ENCODE measurements around the gene NHS.

- TF ChIP-seq CTCF (IDR thresholded peaks at IDR 0.05) (no peak), MAX (IDR thresholded peaks at IDR 0.05) (no peak), ZFP36 (IDR thresholded peaks at IDR 0.05; ENCODE audit: borderline replicate concordance, partially characterized antibody) (no peak), USF2 (IDR thresholded peaks at IDR 0.05) (no peak), RAD21 (conservative IDR thresholded peaks at IDR 0.05 in 1 of 2, IDR thresholded peaks at IDR 0.05 in 1 of 2) (no peak), HDAC2 (IDR thresholded peaks at IDR 0.05) (no peak), EP300 (IDR thresholded peaks at IDR 0.05) (no peak), HMGXB4 (CRISPR knock-in tag; IDR thresholded peaks at IDR 0.05; ENCODE audit: borderline replicate concordance) (no peak), BCL3 (IDR thresholded peaks at IDR 0.05) (no peak), POLR2A (IDR thresholded peaks at IDR 0.05; ENCODE audit: low read length) (no peak), SMC3 (IDR thresholded peaks at IDR 0.05) (no peak), ELK1 (IDR thresholded peaks at IDR 0.05; ENCODE audit: low read depth, low read length) (no peak), ZNF302 (CRISPR knock-in tag; IDR thresholded peaks at IDR 0.05) (no peak), MYC (IDR thresholded peaks at IDR 0.05; ENCODE audit: borderline replicate concordance, low read length) (no peak)
Observed at GRCh38 chrX:17563515-17563914, 188.5 kb downstream of the NHS start.

All from A549 (cell line).